ENCODE data around the gene HAT1.
"Not testable (repeated sequence)": the region's sequence is repeated elsewhere in the genome, so short reads cannot be mapped to it uniquely, and the experiment has no call there.

Gene HAT1, protein sequence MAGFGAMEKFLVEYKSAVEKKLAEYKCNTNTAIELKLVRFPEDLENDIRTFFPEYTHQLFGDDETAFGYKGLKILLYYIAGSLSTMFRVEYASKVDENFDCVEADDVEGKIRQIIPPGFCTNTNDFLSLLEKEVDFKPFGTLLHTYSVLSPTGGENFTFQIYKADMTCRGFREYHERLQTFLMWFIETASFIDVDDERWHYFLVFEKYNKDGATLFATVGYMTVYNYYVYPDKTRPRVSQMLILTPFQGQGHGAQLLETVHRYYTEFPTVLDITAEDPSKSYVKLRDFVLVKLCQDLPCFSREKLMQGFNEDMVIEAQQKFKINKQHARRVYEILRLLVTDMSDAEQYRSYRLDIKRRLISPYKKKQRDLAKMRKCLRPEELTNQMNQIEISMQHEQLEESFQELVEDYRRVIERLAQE

DNA sequence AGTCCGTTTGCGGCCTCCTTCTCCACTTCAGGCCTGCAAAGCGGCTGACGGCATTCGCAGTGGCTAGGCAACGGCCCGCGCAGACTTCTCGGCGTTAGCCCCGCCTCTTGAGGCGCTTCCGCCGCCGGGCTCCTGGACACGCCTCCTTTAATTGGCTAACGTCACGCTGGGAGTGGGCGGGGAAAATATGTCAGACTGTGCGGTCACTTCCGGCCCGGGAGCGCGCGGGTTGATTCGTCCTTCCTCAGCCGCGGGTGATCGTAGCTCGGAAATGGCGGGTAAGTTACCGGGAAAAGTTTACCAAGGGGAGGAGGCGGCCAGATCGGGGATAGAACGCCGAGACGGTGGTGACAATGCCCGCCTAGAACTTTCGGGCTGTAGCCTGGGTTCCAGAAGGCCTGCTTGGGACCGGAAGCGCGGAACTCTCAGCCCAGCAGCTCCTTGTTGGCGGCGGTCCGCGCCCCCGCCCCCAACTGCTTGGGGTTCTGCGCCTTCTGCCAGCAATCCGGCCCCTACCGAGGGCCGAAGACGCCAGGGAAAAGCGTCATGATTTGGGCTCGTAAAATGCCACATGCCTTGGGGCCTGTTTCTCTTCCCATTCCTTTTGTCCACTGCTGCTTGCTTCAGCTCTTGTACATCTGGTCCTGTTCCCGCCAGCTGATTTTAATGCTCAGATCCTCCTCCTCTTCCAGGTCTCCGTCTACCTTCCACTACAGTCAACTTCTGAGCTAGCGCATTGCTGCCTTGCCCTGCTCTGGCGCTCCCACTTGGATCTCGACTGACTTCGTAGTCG, at the start of gene HAT1:
HAT1 (plus strand) TSS at position 232 of the 793 bp plus-strand sequence; CDS start at position 272, 40 bp downstream.
- peak; percentile 100 for DNase-seq

DNA sequence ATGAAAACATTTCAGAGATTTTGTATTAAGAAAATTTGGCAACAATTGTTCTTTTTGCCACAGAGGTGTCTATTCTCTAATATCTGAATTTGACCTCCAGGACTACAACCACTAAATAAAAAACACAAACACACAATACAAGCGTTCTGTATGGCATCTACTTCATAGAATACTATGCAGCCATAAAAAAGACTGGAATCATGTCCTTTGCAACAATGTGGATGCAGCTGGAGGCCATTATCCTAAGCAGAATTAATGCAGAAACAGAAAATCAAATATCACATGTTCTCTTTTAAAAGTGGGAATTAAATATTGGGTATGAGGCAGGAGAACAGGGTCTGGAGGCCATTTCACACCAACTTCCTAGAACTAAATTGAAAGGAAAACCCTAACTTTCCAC, 47.7 kb upstream of the HAT1 start:
- no peak for DNase-seq

DNA sequence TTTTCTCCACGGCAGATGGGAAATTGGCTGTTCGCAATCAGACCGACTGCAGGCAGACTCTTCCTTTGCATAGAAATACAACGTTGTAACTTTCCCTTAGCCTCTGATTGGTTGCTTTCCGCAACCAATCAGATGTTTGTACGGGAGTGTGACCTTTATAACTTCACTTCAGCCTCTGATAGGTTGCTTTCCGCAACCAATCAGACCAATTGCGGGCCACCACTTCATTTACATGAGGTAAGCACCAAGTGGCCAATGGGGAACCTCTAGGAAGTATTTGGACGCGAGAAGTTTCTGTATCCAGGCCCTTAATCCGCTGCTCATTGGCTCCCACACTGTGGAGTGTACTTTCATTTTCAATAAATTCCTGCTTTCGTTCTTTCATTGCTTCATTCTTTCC, 47.3 kb upstream of the HAT1 start:
- DNase-seq: no peak

DNA sequence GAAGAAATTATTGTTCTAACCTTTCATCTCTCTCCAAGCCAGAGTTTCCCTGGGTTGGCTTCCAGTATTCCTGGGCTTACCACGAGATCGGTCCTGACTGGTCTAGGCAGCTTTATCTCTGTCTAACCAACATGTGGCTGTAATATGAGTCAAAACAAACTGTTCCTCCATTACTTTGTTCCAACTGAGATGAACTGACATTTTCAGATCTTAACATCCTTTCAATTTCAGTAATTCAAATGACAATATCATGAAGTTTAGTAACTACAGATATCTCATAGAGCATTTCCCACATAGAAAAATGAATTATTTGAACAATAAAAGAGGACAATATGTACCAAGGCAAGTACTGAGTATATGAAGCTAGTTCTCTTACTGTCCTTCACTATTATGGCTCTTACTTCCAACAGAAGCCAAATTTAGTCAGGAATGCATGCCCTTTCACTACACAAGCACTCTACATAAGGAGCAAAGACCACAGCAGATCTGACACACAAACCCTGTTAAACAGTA, 43.7 kb upstream of the HAT1 start:
- DNase-seq: peak; percentile 16

DNA sequence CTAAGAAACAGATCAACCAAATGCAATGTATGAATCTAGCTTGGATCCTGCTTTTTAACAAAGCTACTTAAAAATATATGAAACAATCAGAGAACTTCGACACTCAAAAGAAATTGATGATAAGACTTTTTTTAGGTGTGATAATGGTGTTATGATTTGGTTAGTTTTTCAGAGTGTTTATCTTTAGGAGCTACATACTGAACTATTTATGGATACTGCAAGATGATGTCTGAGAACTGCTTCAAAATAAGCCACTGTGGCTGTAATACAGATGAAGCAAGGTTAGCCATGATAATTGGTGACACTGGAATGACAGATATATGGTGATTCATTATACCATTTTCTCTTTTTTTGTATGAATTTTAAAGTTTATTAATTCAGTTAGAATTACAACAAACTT, 42.4 kb upstream of the HAT1 start:
- no peak for DNase-seq

DNA sequence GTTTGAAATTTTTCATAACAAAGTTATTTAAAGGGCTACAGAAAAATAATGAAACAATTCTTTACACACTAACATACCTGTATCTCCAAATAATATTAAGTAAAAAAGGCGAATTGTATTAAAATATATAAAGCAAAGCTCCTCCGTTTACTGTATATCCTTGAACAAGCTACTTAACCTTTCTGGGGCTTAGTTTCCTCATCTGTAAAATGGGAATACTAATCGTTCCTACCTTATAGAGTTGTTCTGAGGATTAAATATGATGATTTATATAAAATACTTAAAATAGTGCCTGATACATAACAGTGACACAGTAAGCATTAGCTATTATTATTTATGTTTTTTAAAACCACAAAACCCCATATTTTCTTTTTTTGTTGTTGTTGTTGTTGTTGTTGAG, 41.5 kb upstream of the HAT1 start:
- DNase-seq: no peak

DNA sequence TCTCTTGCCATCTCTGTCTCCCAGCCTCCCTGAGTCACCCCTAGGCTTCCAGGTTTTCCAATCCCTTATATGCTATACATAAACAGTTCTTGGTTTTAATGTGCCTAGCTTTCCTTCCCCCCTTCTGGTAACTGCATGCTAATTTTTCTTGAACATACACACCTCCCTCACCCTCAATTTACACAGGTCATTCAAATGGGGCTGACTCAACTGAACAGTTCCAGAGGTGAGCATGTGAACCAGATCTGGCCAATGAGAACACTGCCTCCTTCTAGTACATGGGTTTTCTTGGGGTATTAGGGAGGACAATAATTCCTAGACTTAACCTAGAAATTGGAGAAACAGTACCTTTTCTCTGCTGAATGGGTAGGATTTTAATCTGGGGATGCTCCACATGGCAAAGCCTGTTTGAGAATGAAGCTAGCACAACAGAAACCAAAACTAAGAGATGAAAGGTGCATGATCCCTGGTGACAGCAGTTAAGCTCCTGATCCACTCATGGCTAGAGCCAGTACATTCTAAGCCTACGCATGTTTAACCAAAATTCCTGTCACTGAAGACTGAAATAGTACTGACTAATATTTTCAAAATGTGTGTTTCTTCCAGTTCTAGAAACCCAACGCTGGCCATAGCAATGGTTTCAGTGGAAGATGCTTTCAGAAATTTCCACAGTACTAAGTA, 40.0 kb upstream of the HAT1 start:
- DNase-seq: no peak

DNA sequence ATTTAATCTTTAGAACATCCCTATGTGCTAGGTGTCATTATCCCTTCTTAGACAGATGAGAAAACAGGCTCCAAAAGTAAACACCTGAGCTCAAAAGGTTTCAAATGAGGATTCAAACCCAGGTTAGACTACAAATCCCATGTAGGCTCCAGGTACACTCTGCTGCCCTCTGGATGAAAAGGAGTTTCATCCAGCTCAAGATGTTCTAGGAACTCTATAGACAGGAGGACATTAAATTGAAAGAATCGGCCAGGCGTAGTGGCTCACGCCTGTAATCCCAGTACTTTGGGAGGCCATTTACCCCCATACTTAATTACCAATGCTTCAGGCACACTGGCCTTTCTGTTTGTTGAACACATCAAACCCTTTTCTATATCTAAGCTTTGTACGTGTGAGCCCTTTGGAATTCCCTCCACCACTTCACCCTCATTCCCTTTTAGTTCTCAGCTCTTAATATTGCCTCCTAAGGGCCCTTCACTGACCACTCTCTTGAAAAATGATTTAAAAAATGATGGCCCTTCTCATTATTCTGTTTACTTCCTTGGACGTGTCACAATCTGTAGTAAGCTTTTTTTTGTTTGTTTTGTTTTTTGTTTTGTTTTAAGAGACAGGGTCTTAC, 38.9 kb upstream of the HAT1 start:
- no peak for DNase-seq

DNA sequence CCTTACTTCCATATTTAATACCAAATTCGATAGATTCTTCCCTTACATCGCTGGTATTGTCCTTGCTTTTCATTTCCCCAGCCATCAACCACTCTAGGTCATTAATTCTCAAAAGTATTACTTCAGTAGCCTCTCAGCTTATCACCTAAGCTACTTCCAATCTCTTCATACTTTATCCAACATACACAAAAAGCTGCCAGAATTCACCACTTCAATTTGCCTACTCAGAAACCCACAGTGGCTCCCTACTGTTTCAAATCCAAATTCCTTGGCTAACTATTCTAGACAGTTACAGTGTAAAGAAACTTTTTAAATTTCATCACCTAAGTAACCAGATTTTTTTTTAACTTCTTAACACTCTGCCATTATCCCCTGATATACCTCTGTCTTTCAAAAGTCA, 32.9 kb upstream of the HAT1 start:
- no peak for DNase-seq

DNA sequence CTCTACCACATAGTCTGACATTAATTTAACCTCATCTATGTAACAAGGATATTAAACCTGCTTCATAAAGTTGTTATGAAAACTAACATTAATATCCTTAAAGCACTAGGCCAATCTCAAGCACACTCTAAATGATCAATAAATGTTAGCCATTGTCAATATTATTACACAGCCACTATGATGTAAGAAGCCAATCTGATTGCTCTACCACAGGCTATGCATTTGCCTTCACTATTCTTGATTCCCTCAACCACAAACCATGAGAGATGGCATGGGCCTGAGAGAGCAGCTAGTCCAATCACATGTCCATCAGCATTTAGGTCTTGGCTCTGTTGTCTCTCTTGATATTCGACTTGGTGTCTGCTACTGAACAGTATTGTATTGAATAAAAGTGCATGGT, 32.5 kb upstream of the HAT1 start:
- DNase-seq: no peak

DNA sequence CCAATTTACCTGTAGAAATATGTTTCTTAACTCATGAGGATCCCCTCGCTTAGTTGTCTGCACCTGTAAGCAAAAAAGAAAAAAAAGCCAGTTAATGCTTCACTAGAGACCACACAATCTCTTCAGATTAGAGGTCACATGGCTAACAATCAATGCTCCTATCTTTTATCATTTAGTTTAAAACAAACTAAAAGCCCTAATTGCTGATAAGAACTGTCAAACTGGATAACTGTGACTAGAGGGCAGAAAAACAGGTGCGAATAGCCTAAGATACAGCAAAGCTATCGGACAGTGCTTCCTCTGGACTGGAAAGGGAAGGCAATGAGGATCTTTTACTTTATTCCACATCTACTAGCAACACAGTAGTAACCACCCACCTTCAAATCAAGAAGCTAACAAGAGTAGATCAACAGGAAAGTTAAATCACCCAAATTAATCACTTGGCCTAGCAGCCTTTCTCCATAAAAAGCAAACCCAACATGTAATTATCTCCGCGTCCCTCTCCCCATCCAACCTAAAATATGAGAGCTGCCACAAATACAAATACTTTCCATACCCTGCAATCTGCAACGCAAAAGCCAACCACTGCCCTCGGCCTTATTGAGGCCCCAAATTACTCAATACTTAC, 29.0 kb upstream of the HAT1 start:
- no peak for DNase-seq

DNA sequence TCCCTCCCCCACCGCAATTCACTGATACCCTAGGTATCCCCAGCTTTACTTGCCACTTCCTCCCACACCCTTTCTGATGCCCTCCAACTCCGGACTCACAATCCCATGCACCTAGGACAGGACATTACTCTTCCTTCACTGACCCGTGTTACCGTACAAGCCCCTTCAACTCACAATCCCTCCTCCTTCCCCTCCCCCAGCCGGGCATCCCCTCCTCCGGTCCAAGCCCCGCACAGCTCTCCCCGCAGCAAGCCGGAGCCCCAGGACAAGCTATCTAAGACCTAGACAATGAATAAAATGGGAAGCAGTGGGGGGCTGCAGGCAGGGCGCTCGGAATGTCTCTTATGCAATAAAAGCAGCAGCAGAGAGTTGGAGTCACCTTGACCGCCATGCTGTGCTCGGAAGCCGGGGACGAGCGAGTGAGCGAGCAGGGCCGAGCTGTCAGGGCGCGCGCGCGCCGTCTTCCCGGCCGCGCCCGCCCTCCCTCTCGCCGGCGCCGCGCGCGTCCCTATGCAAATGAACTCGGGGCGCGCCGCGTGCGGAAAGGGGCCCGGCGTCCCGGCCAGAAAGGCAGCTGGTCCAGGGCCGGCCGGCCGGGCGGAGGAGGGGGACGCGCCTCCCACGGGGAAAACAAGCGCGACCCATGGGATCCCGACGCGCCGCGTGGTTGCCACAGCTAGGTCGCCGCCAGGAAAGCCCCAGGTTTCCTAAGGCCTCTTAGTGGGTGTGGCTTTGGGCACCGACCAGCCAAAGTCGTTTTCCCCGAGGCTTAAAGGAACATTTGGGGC, 28.2 kb upstream of the HAT1 start, which contains the start of gene SLC25A12:
SLC25A12 (minus strand) TSS at position 421 of the 788 bp plus-strand sequence; CDS start at position 391, 30 bp downstream.
- peak; percentile 94 for DNase-seq

DNA sequence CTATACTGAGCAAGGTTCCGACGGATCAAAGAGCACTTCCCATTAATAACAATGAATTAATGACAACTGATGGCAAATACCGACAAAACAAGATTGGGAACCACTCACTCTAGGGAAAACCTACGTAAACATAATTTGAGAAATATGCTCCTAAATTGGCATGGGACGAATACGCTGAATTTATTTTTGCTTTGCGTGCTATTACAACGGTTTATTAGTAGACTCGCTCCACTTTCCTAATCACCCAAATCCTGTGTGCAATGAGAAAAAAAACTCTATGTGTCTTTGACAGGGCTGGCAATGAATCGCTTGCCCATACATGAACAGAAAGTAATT, 27.7 kb upstream of the HAT1 start:
- DNase-seq: no peak

DNA sequence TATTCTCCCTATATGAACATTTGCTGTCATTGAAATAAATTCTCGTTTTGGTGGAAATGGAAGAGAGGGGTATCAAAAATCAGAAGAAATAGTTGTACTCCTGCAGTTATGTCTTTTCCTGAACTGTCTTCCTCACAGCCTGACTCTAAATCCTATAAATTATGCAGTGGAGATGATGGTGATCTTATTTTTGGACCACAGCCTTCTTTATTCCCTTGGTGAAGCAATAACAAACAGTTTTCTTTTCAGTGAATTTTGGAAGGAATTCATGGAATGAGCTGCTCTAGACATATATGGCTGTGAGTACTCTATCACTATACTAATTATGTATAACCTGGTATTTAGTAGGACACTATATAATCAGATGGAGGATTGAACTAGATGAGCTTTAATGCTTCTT, 26.5 kb upstream of the HAT1 start:
- no peak for DNase-seq

DNA sequence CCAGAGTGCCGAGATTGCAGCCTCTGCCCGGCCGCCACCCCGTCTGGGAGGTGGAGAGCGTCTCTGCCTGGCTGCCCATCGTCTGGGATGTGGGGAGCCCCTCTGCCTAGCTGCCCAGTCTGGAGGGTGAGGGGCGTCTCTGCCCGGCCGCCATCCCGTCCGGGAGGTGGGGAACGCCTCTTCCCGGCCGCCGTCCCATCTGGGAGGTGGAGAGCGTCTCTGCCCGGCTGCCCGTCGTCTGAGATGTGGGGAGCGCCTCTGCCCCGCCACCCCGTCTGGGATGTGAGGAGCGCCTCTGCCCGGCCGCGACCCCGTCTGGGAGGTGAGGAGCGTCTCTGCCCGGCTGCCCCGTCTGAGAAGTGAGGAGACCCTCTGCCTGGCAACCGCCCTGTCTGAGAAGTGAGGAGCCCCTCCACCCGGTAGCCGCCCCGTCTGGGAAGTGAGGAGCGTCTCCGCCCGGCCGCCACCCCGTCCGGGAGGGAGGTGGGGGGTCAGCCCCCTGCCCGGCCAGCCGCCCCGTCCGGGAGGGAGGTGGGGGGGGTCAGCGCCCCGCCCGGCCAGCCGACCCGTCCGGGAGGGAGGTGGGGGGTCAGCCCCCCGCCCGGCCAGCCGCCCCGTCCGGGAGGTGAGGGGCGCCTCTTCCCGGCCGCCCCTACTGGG, 22.5 kb upstream of the HAT1 start:
- DNase-seq: not testable (repeated sequence)

DNA sequence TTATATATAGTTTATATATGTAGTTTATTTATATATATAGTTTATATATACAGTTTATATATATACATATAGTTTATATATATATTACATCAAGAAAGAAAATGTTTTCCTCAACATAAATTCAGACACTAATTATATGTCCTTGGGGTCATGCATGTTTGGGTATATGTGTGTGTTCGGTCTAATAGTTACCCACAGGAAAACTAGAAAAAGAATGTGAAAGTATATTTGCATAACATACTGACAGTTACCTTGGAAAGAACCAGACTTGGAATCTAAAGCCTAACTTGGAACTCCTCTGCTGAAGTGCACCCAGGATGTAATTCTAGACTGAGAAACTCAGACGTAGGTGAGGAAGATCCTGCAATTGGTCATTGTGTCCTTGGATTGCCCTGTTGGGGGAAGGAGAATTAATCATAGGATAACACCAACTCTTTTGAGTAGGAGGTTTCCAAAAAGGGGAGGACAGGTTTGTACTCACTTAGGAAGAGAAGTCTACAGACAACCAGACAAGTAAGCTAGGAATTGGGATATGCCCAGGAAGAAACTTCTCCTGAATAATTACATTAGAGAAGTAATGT, 19.3 kb upstream of the HAT1 start:
- no peak for DNase-seq

DNA sequence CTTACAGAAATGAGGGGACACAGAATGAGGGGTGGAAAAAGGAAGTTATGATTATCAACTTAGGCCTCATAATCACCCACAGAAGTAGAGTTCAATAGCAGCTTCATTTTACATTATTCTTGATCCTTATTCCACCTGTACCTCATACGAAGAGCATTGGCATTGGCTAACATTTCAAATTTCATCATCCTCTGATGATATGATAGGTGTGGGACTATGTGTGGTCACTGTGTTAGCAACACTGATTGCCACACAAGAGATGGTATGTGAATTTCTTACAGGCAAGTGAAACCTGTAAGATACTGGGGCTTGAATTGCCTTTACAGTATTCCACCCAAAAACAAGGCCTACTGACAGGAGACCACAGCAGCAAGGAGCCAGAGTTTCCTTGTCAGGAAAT, 14.0 kb upstream of the HAT1 start:
- no peak for DNase-seq

DNA sequence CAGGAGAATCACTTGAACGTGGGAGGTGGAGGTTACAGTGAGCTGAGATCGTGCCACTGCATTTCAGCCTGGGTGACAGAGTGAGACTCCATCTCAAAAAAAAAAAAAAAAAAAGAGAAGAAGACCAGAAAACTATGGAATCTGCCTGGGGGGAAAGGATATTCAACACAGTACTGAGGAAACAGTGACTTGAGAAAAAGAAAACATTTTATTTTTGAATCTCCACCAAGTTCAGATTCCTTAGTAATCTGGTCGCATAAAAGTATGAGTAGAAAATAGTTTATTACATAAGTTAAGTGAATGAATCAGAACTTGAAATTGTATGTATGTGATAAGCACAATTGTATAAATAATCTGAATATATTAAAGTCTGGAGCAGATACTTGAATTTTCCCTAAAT, 13.0 kb upstream of the HAT1 start:
- no peak for DNase-seq

DNA sequence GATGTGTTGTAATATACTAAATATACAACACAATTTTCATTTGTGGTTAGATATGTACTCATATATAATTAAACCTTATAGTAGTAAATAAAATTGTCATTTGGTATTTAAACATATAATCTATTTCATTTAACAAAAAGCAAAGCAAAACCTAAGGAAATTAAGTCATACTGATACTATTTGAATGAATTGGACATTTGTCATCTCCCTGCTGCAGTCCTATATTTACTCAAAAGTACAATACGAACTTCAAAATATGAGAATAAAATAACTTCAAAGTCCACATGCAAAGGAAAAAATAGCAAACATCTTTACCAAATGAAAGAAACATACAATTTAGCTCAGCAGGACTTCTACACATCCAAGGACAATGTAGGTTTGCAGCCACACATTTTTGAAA, 11.8 kb upstream of the HAT1 start:
- no peak for DNase-seq

DNA sequence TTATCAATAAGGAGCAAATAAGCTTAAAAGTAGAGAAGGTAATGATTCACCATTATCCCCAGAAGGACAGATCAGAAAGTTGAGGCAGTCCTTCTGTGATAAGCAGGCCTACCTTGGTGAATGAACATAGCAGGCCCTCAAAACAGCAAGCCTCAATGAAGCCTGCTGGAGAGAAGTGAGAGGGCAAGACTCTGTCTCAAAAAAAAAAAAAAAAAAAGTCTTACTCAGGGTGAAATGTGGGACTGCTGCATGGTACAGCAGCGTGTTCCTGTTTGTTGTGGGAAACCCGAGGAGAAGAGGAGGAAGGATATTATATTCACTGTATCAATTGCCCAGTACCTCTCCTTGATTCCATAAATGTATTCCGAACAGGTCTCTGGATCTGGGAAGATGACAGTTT, 8.7 kb upstream of the HAT1 start:
- DNase-seq: no peak

DNA sequence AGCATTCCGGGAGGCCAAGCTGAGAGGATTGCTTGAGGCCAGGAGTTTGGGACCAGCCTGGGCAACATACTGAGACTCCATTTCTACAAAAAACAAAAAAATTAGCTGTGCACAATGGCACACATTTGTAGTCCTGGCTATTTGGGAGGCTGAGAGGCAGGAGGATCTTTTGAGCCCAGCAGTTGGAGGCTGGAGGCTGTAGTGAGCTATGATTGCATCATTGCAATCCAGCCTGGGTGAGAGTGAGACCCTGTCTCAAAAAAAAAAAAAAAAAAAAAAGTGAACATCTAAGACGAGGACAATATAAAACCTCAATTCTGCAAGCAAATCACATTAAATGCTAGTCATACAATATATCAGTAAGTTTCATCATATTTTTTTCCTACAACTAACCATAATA, 2.8 kb upstream of the HAT1 start:
- no peak for DNase-seq
